Measurements from ENCODE around the gene B9D2.
A peak's percentile ranks its signal among the peaks of the same experiment; 100 is the strongest.

Gene B9D2

DNA sequence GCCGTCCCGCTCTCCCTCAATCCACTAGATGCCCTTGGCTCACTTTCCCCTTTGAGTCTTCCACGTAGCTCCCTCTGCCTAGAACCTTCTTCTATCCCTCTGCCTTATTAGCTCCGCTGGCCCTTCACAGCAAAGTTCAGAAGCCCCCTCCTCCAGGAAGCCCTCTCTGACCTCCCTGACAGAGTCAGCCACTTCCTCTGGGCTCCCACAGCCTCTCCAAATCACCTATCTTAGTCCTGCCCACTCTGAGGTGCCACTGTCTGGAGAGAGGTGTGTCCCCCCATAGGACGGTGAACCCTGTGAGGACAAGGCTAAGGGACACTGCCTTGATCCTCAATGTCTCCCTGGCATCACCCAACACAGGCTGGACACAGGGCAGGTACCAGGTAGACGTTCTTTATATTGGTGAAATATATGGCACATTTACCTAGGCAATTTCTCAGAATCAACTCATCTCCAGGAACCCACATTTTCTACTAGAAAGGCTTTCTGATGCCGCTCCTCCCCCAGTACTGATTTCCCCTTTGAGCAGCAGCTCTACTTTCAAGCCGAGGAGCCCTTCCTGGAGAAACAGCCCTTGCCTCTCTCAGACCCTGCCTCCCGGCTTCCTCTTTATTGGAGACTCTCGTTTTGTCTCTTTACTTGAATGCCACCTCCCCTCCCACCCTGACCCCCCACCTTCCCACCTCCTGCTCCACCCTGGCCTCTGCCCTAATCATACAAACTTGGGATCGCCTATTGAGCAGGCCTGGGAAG lies 6.8 kb downstream of the B9D2 start:
- TF ChIP-seq CTCF (IDR thresholded peaks at IDR 0.05; ENCODE audit: low read depth, low read length, missing control alignments), result no peak
- Histone ChIP-seq H3K27me3 (replicated peaks) (no peaks in the 10 kb centered on the region), H3K27ac (no peak overlapping the region), H3K36me3 (replicated peaks) (no peaks in the 10 kb centered on the region), H3K4me3 (ENCODE audit: low read depth, low read length) (no peak overlapping the region)
- DNase-seq, result no peak
- in situ Hi-C loops (cut with HindIII; ENCODE audit: low pct_ligation_motif_present, low sequenced_read_pairs), result no loop called here

- no peak for DNase-seq
- Histone ChIP-seq H3K27me3 (replicated peaks) (no peaks in the 10 kb centered on the region), H3K27ac (no peak overlapping the region), H3K36me3 (replicated peaks) (no peaks in the 10 kb centered on the region), H3K4me3 (ENCODE audit: low read depth, low read length) (no peak overlapping the region)
- TF ChIP-seq CTCF (IDR thresholded peaks at IDR 0.05; ENCODE audit: low read depth, low read length, missing control alignments), result no peak
- in situ Hi-C loops (cut with HindIII; ENCODE audit: low pct_ligation_motif_present, low sequenced_read_pairs), result no loop called here
Observed at GRCh38 chr19:41355802-41356201, 8.1 kb downstream of the B9D2 start.

DNA sequence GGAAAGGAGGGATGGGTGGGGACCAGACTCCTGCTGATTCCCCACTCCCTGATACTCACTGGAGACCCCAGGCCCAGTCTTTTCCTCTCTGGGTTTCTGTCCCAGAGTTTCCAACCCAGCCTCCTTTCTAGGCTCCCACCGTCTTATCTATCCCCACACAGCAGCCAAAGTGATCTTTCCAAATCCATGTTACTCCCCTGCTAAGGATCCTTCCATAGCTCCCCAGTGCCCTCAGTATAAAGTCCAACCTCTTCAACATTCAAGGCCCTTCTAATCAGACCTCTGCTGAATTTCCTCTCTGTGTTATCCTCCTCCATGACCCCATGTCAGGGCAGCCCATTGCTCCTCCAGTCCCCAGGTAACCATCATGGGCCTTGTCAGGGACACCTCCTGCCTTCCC lies 8.9 kb downstream of the B9D2 start:
- no peak for TF ChIP-seq CTCF (IDR thresholded peaks at IDR 0.05; ENCODE audit: low read depth, low read length, missing control alignments)
- H3K27me3 ChIP-seq (replicated peaks), result no peaks in the 10 kb centered on the region
- no peak for DNase-seq
- no peaks in the 10 kb centered on the region for H3K36me3 ChIP-seq (replicated peaks)
- no peak overlapping the region for H3K27ac ChIP-seq
- in situ Hi-C loops (cut with HindIII; ENCODE audit: low pct_ligation_motif_present, low sequenced_read_pairs), result no loop called here
- no peak overlapping the region for H3K4me3 ChIP-seq (ENCODE audit: low read depth, low read length)

DNA sequence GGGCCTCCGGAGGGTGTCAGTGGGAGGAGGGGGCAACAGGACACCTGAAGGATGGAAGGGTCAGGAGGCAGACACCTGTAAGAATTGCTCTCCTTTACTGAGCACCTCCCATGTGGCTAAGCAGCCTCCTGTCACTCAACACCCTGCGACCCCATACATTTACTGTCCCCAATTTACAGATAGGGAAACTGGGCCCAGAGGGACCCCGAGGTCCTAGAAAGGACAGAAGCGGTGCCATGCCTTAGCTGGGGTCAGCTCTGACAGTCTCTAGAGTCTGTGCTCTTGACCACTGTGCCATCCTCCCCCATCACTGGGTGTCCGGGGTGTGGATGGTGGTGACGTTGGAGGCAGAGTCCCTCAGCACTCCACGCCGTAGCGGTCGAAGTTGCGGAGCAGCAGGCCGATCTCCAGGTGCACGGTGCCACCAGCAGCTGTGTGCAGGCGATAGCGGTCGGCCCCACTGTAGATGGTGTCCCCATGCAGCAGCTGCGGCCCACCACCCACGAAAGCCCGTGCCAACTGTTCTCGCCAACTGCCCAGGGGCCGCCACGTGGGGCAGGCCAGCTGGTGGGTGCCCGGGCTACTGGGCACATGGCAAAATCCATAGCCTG lies 9.5 kb downstream of the B9D2 start:
- peak overlapping the region; percentile 89 for H3K4me3 ChIP-seq (ENCODE audit: low read depth, low read length)
- H3K36me3 ChIP-seq (replicated peaks), result no peaks in the 10 kb centered on the region
- DNase-seq, result no peak
- H3K27me3 ChIP-seq (replicated peaks), result no peaks in the 10 kb centered on the region
- H3K27ac ChIP-seq, result no peak overlapping the region
- TF ChIP-seq CTCF (IDR thresholded peaks at IDR 0.05; ENCODE audit: low read depth, low read length, missing control alignments), result no peak
- in situ Hi-C loops (cut with HindIII; ENCODE audit: low pct_ligation_motif_present, low sequenced_read_pairs), result no loop called here

GRCh38 chr19:41353466-41354342 lies 10.2 kb downstream of the B9D2 start, which contains the start of gene TGFB1:
TSS of gene TGFB1 (minus strand) at chr19:41353922. CDS start at chr19:41353044, 878 bp downstream.
- H3K36me3 ChIP-seq (replicated peaks), result peaks cover 6% of the 10 kb centered on the region
- DNase-seq, result peak; percentile 78
- no peaks in the 10 kb centered on the region for H3K27me3 ChIP-seq (replicated peaks)
- H3K4me3 ChIP-seq (ENCODE audit: low read depth, low read length), result peak within 1 kb of the TSS; percentile 89
- in situ Hi-C loops (cut with HindIII; ENCODE audit: low pct_ligation_motif_present, low sequenced_read_pairs), result no loop called here
- peak within 1 kb of the TSS; percentile 68 for H3K27ac ChIP-seq
- peak; percentile 90 for TF ChIP-seq CTCF (IDR thresholded peaks at IDR 0.05; ENCODE audit: low read depth, low read length, missing control alignments)
